ENCODE data around the gene TTBK1.
A peak's percentile ranks its signal among the peaks of the same experiment; 100 is the strongest.

Gene TTBK1

DNA sequence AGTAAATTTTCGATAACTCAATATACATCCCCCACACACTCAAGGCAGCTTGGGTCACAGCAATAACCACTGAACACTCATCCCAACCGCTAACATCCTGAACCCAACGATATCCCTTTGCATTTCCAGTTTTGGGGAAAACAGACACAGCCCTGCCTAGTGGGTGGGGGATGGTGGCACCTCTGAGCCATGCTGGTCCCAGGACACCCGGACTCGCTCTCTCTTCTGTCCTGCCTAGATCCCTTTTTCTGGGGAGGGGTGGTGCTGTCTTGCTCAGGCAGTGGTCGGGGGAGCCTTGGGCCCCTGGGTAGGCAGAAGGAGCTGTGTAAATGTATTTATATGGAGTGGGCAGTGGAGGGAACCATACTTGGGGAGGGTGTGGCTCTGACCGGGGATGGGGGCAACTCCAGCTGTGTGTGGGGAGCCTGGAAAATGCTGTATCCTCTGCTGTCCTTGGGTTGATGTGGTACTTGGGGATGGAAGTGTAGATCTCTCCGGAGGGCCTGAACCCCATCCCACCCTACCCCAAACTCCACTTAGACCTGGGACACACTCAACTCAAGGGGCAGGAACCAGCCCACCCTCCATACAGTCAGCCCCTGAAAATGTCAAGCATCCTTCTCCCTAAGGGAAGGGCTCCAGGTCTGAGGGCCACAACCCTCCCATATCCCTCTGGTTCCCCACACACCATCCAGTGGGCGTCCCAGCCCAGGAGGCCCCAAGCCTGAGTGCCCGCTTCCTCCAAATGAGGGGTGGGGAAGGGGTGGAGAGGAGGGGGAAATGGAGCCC, 31.0 kb downstream of the TTBK1 start:
- DNase-seq = no peak

DNA sequence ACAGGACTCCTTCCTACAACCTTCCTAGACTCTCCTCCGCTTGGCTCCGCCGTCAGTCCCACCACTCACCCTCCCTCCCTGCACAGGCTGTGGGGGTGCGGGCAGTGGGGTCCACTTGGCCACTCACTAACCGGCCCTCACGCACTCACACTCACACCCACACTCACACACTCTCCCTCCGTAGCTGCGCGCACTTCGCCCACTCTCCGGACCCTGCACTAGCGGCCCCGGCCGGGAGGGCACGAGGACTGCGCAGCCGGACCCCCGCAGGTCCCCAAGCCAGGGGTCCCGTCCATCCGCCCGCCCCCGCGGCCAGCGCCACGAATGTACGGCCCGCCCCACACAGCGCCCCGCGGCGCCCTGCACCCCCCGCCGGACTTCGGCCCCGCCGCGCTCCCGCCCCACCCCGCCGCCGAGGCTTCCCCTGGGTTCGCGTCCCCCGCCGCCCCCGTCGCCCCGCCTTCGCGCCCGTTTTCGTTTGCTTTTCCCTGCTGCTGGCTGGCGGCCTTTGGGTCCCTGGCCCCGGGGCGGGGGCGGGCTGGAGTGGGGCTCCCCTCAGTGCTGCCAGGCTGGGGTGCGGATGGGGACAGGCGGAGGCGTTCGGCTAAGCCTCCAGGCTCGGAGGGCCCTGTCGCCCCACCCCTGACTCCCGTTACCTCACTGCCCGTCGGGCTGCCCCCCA, 31.8 kb downstream of the TTBK1 start:
- DNase-seq = peak in 2 of 4 experiments; percentile 26 to 33

DNA sequence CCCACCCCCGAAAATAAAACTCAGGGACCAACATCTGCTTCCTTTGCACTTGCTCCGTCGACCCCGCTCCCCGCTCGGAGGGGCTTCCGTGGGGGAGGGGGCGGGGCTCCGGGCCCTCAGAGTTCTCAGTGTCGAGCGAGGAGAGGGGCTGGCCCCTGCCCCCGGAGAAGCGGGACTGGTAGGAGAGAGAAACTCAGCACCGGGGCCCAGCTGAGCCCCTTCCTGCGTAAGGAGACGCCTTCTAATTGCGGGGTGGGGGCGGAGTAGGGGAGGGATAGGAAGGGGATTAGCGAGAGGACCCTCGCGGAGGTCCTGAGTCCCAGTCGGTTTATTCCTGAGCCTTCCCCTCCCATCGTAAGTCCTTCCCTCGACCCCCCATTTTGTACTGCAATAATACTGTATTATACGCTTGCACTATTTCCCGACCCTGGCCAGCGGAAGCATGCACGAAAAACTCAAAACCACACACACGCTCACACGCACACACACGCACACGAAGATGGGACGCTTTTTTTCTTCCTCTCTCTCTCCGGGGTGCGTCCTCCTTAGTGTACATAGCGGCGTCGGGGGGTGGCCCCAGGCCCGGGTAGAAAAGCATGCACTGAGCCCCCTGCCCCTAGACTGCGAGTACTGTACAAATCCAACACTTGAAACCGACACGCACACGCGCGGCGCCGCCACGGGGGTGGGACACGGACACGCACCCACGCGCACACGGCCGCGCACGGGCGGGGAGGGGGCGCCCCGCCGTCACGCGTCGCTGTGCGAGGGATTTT, 32.7 kb downstream of the TTBK1 start:
- peak; percentile 32 to 49 (median 45) for DNase-seq

DNA sequence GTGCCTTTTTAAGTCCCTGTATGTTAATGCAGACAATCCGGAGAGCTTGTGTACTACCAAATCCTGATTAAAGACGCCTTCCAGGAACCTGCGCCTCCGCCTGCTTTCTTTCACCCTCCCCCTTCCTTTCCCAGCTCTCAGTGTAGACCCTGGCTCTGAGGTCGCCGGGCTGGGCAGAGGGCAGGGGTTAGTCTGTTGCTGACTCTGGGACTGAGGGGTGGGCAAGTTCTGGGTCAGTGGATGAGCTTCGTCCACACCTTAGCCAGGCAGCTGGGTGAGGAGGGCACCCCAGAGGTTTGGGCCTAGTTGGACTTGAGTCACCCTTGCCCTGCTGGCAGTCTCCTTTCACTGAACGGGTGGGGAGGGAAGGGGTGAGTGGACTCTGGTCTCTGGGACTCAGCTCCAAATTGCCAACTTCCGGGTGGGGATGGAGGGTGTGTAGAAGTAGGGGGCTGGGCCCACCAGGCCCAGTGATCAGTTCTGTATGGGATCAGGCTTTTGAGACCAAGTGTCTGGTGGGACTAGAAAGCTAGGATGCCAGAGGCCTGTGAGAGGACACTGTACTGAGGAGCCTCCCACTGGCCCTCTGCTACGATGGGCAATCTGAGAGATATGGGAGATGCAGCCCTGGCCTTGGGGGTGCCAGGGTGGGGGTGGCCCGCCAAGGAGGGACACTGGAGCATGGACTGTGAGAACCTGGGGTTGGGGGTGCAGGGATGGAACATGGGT, 33.5 kb downstream of the TTBK1 start:
- DNase-seq = no peak

DNA sequence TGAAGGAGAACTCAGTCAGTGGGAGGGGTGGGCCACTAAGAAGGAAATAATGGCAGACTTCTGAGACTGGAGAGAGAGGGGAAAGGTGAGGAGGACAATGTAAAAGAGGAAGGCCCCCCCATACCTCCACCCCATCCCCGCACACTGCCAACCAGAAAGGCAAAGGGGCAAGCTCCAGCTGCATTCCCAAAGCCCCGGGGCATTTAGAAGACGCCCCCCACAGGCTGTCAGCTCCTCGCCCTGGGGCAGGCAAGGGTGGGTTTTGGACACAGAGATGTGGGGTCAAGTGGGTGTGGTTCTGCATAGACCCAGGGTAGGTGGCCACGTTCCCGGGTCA, 34.0 kb downstream of the TTBK1 start:
- DNase-seq = no peak

DNA sequence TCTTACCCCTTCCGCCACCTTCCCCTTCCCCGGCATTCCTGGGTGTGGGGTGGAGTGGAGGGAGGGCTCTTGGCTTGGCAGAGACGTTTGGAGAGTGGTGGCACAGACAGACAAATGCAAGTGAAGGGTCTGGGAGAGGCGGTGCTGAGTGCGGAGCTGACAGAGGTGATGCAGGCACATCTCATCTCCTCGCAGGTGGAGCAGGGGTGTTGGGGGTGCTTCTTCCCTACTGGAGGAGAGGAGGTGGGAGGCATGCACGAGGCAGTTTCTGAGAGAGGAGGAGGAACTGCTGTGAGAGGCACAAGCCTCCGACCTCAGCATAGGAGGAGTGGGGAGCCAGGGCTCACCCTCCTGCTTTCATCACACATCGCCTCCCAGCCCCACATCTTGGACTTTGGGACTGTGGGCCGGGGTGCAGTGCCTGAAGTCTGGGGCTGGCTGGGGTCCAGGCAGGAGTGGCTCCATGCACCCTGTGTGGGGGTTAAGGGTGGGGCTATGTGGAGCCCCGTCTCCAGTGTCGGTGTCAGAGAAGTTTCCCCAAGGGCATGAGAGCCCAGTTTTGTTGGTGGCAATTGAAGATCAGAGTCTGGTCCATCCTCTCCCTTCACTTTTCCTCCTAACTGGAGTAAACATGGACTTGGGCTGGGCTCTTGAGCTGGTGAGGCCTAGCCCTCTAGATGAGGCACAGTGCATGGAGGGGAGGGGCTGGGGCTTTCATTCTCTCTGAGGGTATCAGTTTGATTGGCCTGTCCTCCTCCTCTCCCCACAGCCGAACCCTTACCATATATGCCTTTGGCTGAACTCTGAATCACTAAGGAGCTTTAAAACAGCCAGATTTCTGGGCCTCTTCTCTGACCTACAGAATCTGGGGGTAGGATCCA, 34.6 kb downstream of the TTBK1 start:
- DNase-seq = no peak

DNA sequence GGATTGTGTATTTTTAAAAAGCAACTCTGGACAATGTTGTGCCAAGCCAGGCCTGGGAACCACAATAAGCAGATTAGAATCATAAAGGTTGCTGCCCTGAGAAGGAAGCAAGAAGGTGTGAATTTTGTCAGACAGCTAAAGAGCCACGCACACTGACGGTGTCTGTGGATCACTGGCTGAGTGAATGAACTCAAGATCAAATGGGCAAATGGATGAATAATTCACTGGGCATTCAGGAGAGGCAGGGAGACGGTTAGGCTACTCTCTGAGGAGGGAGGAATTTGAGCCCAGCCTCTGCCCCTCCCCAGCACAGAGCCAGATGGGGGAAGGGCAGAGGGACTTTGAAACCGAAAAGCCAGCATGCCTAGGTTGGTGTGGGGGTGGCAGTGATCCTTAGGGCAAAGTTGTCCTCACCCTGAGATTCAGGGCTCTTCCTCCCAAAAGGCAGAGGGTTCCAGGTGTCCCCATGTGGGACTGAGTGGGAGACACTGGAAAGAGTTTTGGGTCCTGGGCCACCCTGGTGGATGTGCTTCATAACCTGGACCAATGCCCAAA, 35.3 kb downstream of the TTBK1 start:
- DNase-seq = no peak

DNA sequence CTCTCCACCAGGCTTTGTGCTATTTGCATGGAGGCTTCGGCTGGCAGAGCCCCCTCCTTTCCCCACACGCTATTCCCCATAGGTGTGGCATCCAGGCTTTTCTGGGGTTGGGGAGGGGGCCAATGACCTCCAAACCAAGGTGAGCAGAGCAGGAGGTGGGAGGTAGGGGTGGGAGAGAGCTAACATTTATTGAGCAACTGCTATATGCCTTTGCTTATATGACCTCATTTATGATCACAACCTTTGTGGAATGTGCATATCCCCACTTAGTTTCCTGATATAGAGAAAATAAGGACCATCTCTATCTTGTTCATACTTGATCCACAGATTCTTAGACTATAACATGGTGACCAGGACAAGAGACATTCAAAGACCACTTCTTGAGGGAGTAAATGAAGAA, 37.0 kb downstream of the TTBK1 start:
- DNase-seq = no peak

DNA sequence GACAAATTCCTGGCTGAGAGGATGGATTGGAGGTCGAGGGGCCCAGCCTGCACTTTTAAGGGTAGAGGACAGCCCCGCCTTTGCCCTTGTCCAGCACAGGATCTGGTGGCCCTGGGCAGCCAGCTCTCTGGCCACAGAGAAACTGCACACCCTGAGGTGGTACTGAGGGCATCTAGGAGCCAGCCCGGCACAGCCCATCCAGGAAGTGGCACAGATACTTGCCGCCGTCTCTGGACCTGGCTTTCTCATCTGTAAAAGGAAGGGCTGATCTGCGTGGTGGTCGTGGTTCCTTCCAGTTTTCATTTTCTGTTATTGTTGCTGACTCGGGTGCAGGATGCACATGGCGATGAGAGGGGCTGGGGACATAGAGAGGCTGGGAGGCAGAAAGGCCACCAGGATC, 38.8 kb downstream of the TTBK1 start:
- DNase-seq = no peak

DNA sequence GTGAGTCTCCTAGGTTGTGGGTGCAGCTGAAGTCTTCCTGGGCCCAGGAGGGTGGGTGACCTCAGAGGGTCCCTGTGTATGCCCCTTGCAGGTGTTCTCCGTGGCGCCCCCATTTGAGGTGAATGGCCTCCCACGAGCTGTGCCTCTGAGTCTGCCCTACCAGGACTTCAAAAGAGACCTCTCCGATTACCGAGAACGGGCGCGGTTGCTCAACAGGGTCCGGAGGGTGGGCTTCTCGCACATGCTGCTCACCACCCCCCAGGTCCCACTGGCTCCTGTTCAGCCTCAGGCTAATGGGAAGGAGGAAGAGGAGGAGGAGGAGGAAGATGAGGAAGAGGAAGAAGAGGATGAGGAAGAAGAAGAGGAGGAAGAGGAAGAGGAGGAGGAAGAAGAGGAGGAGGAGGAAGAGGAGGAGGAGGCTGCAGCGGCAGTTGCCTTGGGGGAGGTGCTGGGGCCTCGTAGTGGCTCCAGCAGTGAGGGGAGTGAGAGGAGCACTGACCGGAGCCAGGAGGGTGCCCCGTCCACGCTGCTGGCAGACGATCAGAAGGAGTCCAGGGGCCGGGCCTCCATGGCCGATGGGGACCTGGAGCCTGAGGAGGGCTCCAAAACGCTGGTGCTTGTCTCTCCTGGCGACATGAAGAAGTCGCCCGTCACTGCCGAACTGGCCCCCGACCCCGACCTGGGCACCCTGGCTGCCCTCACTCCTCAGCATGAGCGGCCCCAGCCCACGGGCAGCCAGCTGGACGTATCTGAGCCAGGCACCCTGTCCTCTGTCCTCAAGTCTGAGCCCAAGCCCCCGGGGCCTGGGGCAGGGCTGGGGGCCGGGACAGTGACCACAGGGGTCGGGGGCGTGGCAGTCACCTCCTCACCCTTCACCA, 39.6 kb downstream of the TTBK1 start:
- no peak for DNase-seq

DNA sequence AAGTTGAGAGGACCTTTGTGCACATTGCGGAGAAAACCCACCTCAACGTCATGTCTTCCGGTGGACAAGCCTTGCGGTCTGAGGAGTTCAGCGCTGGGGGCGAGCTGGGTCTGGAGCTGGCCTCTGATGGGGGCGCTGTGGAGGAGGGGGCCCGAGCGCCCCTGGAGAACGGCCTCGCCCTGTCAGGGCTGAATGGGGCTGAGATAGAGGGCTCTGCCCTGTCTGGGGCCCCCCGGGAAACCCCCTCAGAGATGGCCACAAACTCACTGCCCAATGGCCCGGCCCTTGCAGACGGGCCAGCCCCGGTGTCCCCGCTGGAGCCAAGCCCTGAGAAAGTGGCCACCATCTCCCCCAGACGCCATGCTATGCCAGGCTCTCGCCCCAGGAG, 40.2 kb downstream of the TTBK1 start:
- no peak for DNase-seq

DNA sequence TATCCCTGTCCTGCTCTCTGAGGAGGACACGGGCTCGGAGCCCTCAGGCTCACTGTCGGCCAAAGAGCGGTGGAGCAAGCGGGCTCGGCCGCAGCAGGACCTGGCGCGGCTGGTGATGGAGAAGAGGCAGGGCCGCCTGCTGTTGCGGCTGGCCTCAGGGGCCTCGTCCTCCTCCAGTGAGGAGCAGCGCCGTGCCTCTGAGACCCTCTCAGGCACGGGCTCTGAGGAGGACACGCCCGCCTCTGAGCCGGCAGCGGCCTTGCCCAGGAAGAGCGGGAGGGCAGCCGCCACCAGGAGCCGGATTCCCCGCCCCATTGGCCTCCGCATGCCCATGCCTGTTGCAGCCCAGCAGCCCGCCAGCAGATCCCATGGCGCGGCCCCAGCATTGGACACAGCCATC, 40.6 kb downstream of the TTBK1 start:
- DNase-seq = no peak

DNA sequence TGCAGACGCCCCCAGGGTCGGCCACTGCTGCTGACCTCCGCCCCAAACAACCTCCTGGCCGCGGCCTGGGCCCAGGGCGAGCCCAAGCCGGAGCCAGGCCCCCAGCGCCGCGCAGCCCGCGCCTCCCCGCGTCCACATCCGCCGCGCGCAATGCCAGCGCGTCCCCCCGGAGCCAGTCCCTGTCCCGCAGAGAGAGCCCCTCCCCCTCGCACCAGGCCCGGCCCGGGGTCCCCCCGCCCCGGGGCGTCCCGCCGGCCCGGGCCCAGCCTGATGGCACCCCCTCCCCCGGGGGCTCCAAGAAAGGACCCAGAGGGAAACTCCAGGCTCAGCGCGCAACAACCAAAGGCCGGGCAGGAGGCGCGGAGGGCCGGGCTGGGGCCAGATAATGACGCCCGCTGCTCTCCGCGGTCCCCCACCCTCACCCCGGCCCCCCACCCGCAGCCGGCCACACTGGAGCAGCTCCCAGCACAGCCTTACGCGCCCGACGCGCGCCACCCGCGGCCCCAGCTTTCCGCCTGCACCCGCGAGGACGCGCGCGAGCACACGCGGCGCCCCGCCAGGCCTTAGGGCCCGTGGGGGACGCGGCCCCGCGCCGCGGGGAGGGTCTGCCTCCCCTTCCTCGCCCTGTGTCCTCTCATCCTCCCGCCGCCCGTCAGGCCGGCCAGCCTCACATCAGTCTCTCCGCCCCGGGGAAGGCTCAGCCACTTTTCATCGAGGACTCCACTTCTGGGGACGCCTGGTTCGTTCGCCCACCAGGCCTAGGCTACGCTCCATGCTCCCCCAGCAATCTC, 41.9 kb downstream of the TTBK1 start:
- no peak for DNase-seq

DNA sequence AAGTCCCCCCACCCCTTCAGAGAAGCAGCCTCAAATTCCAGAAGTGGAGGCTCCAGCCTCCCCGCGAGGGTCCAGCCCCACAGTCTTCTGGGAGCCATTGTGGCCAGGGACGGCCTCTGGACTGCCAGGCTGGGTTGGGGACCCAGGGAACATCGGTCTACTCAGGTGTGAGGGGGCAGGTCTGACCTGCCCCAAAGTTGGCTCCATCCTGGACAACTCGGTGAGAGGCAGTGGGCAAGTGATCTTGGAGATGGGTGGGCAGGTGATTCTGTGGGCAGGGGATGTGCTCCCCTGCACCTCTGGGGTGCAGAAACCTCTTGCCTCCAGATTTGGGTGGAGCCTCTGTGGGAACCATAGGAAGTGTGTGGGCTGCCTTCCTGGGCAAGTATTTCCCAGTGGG, 42.6 kb downstream of the TTBK1 start:
- no peak for DNase-seq

DNA sequence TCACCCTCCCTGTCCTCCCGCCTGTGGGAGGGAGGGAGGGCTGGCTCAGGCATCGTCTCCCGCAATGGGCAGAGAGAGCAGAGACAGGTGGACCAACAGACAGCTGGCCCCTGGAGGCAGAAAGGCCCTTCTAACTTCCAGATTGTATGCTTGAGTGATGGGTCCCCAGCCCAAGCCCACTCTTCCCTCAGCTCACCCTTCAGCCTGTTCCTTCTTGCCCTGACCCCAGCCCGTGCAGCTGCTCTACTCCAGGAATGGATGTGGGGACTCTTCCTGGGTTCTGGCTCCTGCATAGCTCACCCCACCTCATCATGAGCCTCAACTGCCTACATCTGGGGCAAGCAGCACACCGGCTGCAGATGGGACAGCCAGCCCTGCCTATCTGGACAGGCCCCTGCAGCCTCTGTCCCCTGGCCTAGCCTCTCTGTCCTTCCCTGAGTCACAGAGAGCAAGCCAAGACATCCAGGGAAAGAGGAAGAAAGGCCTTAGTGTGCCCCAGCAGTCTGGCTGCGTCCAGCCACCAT, 43.2 kb downstream of the TTBK1 start:
- DNase-seq = peak; percentile 33 to 58 (median 40)

DNA sequence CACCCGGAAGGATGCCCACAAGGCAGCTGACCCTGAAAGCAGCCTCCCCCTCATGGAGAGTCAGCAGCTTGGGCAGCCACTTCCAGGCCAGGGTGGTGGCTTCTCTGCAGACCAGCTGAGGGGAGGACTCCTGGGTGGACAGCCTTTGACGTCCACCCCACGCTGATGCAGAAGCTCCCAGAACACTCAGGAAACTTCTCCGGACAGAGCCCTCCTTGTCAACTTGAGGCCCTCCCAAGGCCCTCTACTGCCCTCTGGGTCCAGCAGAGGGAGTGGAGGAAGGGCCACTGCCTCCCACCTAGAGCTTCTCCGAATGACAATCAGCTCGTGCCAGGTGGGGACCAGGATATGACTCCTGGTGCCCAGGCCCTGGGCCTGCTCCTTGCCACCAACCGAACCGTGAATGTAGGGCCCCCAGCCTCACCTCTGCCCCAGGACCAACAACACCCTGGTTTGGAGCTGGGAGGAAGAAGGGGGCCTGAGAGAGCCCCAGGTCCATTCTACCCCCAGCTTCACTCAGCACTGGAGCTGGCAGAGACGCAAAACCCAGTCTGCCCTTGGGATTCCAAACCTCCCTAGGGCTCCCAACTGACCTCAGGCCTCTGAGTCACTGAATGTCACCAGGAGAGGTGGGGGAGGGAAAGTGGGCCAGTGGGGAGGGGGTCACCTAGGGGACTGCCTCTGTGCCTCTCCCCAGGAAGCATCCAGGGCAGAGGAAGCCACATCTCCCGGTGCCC, 43.9 kb downstream of the TTBK1 start:
- DNase-seq = no peak

DNA sequence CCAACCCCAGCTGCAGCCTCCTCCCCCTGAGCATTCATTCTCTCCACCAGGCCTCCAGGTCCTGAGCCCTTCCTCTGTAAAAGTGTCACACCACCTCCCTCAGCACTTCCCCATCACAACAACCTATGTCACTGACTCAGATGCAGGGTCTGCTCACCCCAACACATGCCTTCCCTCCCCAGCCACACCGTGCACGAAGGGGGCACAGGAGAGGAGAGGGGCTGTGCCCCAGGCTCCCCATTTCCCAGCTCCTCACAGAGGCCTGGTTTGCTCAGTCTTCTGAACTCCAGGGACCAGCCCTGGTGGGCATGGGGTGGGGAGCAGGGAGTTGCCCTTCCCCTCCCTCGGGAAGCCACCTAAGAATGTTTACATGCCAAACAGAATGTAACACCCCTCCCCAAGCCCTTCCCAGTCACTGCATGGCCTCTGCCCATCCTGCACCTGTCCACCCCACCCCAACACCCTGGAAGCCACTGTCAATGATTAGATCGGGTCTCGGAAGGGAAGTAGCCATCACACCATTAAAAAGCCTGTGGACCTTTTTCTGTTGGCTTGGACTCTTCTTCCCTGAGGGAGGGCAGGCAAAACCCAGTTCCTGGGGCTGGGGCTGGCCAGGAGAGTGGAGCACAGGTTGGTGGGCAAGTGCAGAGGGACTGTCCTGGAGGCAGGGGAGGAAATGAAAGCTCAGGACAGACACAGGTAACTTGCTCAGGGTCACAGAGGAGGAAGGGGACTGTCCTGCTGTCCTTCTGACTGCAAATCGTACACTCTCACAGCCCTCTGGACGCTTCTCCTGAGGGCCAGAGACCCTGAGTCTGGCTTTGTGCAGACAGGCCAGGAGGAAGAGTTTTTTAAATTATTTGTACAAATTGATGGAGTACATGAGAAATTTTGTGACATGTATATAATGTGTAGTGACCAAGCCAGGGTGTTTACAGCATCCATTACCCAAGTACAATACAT, 44.7 kb downstream of the TTBK1 start:
- DNase-seq = no peak
